Mammary epithelial cell (primary cell): ENCODE measurements around the gene FNIP1.

ENCODE experiments used
- EZH2 ChIP-seq: IDR thresholded peaks from 2 replicates; pipeline ENCODE4 v1.6.1; 2012; ENCODE audit warnings: low read length, inconsistent platforms, borderline replicate concordance
- TF ChIP-seq, protein P1 (sequence below), 2 donors: IDR thresholded peaks in 1 of 2; conservative IDR thresholded peaks in 1 of 2; 2 replicates each; pipeline ENCODE4 v1.5.1; 2011 to 2012; ENCODE audit warnings: inconsistent platforms in 2 of 2, low read length in 2 of 2, mild to moderate bottlenecking in 2 of 2, control low read depth in 1 of 2, low read depth in 1 of 2; ENCODE audit not compliant: insufficient read depth in 1 of 2; ENCODE audit errors: extremely low read depth in 1 of 2

DNA sequence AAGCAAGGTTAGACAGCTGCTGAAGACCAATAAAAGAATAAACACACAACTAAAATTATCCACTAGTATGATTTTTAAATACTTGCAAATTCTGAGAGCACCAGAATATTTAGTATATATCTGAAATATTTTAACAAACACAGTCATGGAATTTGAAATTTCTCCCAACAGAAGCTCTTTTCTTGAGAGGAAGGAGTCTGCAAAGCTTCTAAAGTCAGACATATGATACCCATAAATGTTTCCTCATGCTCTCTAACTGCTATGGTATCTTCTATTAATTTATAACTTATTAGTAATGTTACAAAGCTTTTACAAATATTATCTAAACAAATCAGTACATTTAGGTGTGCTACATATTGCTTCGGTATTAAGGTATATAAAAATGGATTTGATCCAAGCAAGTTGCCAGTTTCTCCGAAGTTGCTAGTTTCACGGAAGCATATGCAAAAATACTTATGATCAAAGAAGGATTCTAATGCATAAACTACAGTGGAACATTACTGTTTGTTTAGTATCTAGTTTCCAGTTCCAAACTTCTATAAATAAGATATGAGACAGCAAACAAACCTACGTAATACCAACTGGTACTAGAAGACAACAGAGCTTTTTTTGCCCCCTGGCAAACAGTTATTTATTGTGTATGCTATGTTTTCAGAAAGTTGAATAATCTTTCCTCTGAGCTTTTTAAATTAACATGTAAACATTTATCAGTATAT, 22.0 kb downstream of the FNIP1 start:
- TF ChIP-seq, protein P1, sequence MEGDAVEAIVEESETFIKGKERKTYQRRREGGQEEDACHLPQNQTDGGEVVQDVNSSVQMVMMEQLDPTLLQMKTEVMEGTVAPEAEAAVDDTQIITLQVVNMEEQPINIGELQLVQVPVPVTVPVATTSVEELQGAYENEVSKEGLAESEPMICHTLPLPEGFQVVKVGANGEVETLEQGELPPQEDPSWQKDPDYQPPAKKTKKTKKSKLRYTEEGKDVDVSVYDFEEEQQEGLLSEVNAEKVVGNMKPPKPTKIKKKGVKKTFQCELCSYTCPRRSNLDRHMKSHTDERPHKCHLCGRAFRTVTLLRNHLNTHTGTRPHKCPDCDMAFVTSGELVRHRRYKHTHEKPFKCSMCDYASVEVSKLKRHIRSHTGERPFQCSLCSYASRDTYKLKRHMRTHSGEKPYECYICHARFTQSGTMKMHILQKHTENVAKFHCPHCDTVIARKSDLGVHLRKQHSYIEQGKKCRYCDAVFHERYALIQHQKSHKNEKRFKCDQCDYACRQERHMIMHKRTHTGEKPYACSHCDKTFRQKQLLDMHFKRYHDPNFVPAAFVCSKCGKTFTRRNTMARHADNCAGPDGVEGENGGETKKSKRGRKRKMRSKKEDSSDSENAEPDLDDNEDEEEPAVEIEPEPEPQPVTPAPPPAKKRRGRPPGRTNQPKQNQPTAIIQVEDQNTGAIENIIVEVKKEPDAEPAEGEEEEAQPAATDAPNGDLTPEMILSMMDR (conservative IDR thresholded peaks at IDR 0.05 in 1 of 2, IDR thresholded peaks at IDR 0.05 in 1 of 2; ENCODE audit: extremely low read depth in 1 of 2, insufficient read depth in 1 of 2, low read depth in 1 of 2, low read length in 2 of 2), result no peak
- TF ChIP-seq EZH2, result no peak
